ENCODE data around the gene CCDC102B.

GRCh38 chr18:69081846-69082245 lies 284.0 kb downstream of the CCDC102B start:
- TF ChIP-seq CTCF (IDR thresholded peaks at IDR 0.05) (no peak), POLR2A (IDR thresholded peaks at IDR 0.05) (no peak)

Data from right lobe of liver (tissue), 4 donors.